Heart right ventricle (tissue), 16 donors: ENCODE data around the gene TXNDC11. TPM values are rescaled to one million over a fixed set of nuclear protein-coding genes. Genes with fewer than 3 reads are reported as not detected.

Experiments
- ATAC-seq, 8 donors: fragments of 200-7000 bp; cut with Tn5 transposase; one replicate each; pipeline ENCODE4 v1.9.1; 2020; ENCODE audit warnings: mild to moderate bottlenecking in 8 of 8, moderate library complexity in 8 of 8, moderate number of reproducible peaks in 1 of 8
- DNase-seq, 2 donors: peaks; one replicate each; pipeline ENCODE4 v3.0.0-alpha.2; 2020
- H3K27ac ChIP-seq, 10 donors: fragments of 200-600 bp; sonication (generic) in 2 of 10; one replicate each; pipeline versions ENCODE4 v1.5.0 to v1.8.0; 2020 to 2022; ENCODE audit warnings: mild to moderate bottlenecking in 3 of 10
- H3K27me3 ChIP-seq, 7 donors: fragments of 200-600 bp; one replicate each; pipeline ENCODE4 v1.8.0; 2021 to 2022; ENCODE audit warnings: mild to moderate bottlenecking in 2 of 7
- H3K36me3 ChIP-seq, 9 donors: fragments of 200-600 bp; sonication (generic) in 1 of 9; one replicate each; pipeline versions ENCODE4 v1.5.0 to v1.8.0; 2020 to 2022; ENCODE audit warnings: mild to moderate bottlenecking in 2 of 9
- H3K4me1 ChIP-seq, 9 donors: fragments of 200-600 bp; sonication (generic) in 1 of 9; one replicate each; pipeline versions ENCODE4 v1.5.0 to v1.8.0; 2020 to 2022; ENCODE audit warnings: mild to moderate bottlenecking in 4 of 9
- H3K4me3 ChIP-seq, 10 donors: fragments of 200-600 bp; sonication (generic) in 2 of 10; one replicate each; pipeline versions ENCODE4 v1.5.0 to v1.8.0; 2020 to 2022; ENCODE audit warnings: mild to moderate bottlenecking in 7 of 10, moderate library complexity in 2 of 10
- H3K9me3 ChIP-seq, 11 donors: fragments of 200-600 bp in 10 of 11; sonication (generic) in 2 of 11; one replicate each; pipeline versions ENCODE4 v1.5.0 to v1.8.0; 2013 to 2022; ENCODE audit warnings: mild to moderate bottlenecking in 2 of 11, control low read depth in 1 of 11, moderate library complexity in 1 of 11
- CTCF ChIP-seq, 9 donors: fragments of 200-600 bp; sonication (generic) in 2 of 9; IDR thresholded peaks; one replicate each; pipeline versions ENCODE4 v1.5.0 to v1.8.0; 2021 to 2022; ENCODE audit warnings: antibody characterized with exemption in 9 of 9, mild to moderate bottlenecking in 5 of 9, moderate library complexity in 1 of 9
- WGBS, 2 donors: extraction: QIAGEN DNeasy Blood & Tissue Kit; methylation state at CpG; one replicate each; pipeline ENCODE4 v1.1.7; 2013; ENCODE audit warnings: inconsistent platforms in 1 of 2; 5-methylcytosine and 5-hydroxymethylcytosine counted together
- intact Hi-C, 10 donors: fragments of 100-400 bp; cut with DNase I; formaldehyde crosslinking; loops; one replicate each; pipeline versions ENCODE4 v1.11.1 to v1.14.2; 2022
- polyA plus RNA-seq, 2 donors: library from polyadenylated mRNA; stranded (reverse); fragments of 200-250 nt; gene quantifications; one replicate each; pipeline ENCODE4 v1.2.3, GENCODE V29; 2013
- total RNA-seq, 10 donors: library from RNA; stranded (reverse); fragmentation: NEBNext Ultra II Directional in 3 of 10; extraction: Animal tissue kit (Norgen Biotek cat#: 25700) in 3 of 10; gene quantifications; one replicate each; pipeline versions ENCODE4 v1.2.1 to v1.2.4, GENCODE V29; 2021 to 2023
- donor health status: Arrhythmogenic right ventricular cardiomyopathy.
- donor health status: ischemic (EF 13 %, LVEDD 7.1; RV severe dilation, severe dysfunction).
- donor health status: healthy with polysubstance abuse.
- donor health status: DM: no; HTN: yes; CAD: no.
- donor health status: DM: no; HTN: no; CAD: no.
- donor health status: ischemic (EF 25% LVEDD 6.9; RV normal size, moderate dysfunction).
- donor health status: ischemic (EF 25% LVEDD 5.7; RV mildly dilated, moderate dysfunction).
- donor health status: healthy.
- donor health status: DM: yes; HTN: yes; CAD: no.
- donor health status: Ischemic cardiomyopathy.
- donor health status: ischemic (EF 35%, LVEDD 5.7; RV mildly dilated, moderate dysfunction).
- donor health status: nonischemic (EF 11% LVEDD 7.7; RV severe dilation, severe dysfunction).
- donor health status: DM: yes; HTN: yes; CAD: no.
- donor health status: PGD.
- donor health status: ischemic (EF 29% LVEDD 5.4; RV normal size, mild dysfunction).
- donor health status: nonischemic (EF 23%, LVEDD 6.1; RV moderate dilation, normal function).

Gene TXNDC11
- total and polyA plus RNA-seq, 12 donors, result 16.8 to 46.7 (median 25.1) TPM

- DNase-seq (peak; percentile 79 to 89), ATAC-seq (peak; percentile 91 to 97 (median 92))
- Histone ChIP-seq H3K4me3 (no peak overlapping the region), H3K9me3 (no peaks in the 10 kb centered on the region), H3K4me1 (peaks cover 5 to 25% (median 16%) of the 10 kb centered on the region in 9 donors), H3K36me3 (no peaks in the 10 kb centered on the region), H3K27me3 (no peaks in the 10 kb centered on the region), H3K27ac (peak overlapping the region; percentile 82 to 92 (median 87))
- WGBS, 2 donors, result 45% methylated on average over 25 of the region's 25 CpGs
- intact Hi-C loops, result loop anchor here (2.0 to 10.0 kb wide), 13 partner anchors 29 to 243 kb away; partner anchors contain the start of genes LITAF (in 3 of the 10) and SNN (in 1 of the 10)
- TF ChIP-seq CTCF (IDR thresholded peaks at IDR 0.05), result no peak
Measured at GRCh38 chr16:11639925-11640899, 102.4 kb downstream of the TXNDC11 start.

DNA sequence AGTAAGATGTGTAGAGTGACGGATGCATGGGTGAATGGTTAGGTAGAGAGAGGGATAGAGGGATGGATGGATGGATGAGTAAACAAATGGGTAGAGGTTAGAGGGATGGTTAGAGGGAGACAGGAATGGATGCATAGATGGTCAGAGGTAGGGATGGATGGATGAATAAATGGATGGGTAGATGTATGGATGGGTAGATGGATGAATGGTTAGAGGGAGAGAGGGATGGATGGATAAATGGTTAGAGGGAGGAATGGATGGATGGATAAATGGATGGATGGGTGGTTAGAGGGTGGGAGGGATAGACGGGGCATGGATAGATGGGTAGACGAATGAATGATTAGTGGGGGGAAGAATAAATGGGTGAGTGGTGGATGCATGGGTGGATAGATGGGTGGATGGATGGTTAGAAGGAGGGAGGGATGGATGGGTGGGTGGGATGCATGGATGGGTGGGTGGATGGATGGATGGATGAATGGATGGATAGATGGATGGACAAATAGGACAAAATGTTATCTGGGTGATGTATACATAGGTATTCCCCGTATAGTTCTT lies 103.6 kb downstream of the TXNDC11 start:
- H3K36me3 ChIP-seq, result no peaks in the 10 kb centered on the region
- H3K9me3 ChIP-seq, result no peaks in the 10 kb centered on the region
- intact Hi-C loops, result loop anchor here in 1 of 10 donors (10.0 kb wide), 1 partner anchor 104 kb away; no protein-coding TSS in a partner anchor
- DNase-seq, result no peak
- no peak overlapping the region for H3K4me3 ChIP-seq
- TF ChIP-seq CTCF (IDR thresholded peaks at IDR 0.05), result no peak
- H3K27ac ChIP-seq, result peak overlapping the region in 4 of 10 donors; percentile 77 to 92 (median 88)
- H3K27me3 ChIP-seq, result no peaks in the 10 kb centered on the region
- WGBS, 2 donors, result 56 to 59% methylated on average over 4 of the region's 4 CpGs
- ATAC-seq, result no peak
- peaks cover 5 to 29% (median 16%) of the 10 kb centered on the region in 9 donors for H3K4me1 ChIP-seq

DNA sequence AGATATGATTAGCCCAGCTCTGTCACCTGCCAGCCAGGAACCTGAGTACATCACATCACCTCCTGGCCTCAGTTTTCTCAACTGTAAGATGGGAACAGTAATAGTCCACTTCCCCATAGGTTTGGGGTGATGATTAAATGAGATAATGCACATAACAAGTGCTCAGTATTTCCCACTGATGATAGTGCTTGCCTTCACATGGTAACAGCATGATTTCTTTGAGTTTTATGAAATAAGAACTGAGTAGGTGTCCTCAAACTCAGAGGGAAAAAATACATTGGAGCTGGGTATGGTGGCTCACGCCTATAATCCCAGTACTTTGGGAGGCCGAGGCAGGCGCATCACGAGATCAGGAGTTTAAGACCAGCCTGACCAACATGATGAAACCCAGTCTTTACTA lies 104.5 kb downstream of the TXNDC11 start:
- Histone ChIP-seq H3K36me3 (no peaks in the 10 kb centered on the region), H3K9me3 (no peaks in the 10 kb centered on the region), H3K4me1 (peaks cover 5 to 34% (median 16%) of the 10 kb centered on the region in 9 donors), H3K27me3 (no peaks in the 10 kb centered on the region), H3K4me3 (no peak overlapping the region), H3K27ac (no peak overlapping the region)
- ATAC-seq (no peak), DNase-seq (no peak)
- 85 to 89% methylated on average over 4 of the region's 4 CpGs for WGBS, 2 donors
- TF ChIP-seq CTCF (IDR thresholded peaks at IDR 0.05), result no peak
- intact Hi-C loops, result loop anchor here in 1 of 10 donors (10.0 kb wide), 1 partner anchor 103 kb away; no protein-coding TSS in a partner anchor

- H3K9me3 ChIP-seq, result no peaks in the 10 kb centered on the region
- ATAC-seq (no peak), DNase-seq (no peak)
- no peaks in the 10 kb centered on the region for H3K27me3 ChIP-seq
- H3K36me3 ChIP-seq, result no peaks in the 10 kb centered on the region
- H3K4me3 ChIP-seq, result no peak overlapping the region
- TF ChIP-seq CTCF (IDR thresholded peaks at IDR 0.05), result no peak
- 85% methylated on average over 5 of the region's 5 CpGs for whole genome bisulfite sequencing, 2 donors
- H3K4me1 ChIP-seq, result peaks cover 7 to 42% (median 25%) of the 10 kb centered on the region in 9 donors
- H3K27ac ChIP-seq, result peak overlapping the region in 1 of 10 donors; percentile 40
- intact Hi-C loops, result loop anchor here in 1 of 10 donors (10.0 kb wide), 1 partner anchor 103 kb away; no protein-coding TSS in a partner anchor
Measured at GRCh38 chr16:11637320-11637719, 105.3 kb downstream of the TXNDC11 start.
